HS-27A (cell line): Measurements from ENCODE around the gene PDE6B.
"Not testable (repeated sequence)": the region's sequence is repeated elsewhere in the genome, so short reads cannot be mapped to it uniquely, and the experiment has no call there.

Experiments
- DNase-seq: peaks from one replicate; pipeline ENCODE4 v3.0.0-alpha.2; 2012; ENCODE audit warnings: low read depth, missing footprints

The PDE6B gene

DNA sequence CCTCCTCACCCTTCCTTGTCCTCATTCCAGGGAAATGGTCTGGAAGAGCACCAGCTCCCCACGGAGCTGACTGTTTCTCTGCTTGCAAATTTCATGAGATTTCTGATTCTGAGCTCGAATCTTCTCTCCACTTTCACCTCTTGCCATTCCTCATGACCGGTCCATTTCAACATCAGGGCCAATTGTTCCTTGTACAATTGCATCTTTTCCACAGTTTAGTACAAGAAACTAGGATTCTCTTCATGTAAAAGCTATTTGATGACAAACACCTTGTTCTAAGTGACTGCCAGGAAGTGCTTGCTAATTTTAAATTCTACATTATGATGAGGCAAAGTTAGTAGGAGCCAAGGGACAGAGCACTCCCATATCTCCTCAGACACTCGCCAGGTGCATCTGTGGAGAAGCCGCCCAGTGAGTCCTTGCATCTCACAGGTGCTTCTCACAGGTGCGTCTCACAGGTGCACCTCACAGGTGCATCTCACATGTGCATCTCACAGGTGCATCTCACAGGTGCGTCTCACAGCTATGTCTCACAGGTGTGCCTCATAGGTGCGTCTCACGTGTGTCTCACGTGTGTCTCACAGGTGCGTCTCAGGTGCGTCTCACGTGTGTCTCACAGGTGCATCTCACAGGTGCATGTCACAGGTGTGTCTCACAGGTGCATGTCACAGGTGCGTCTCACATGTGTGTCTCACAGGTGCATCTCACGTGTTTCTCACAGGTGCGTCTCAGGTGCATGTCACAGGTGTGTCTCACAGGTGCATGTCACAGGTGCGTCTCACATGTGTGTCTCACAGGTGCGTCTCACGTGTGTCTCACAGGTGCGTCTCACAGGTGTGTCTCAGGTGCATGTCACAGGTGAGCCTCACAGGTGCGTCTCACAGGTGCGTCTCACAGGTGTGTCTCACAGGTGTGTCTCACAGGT lies 3.0 kb upstream of the PDE6B start:
- no peak for DNase-seq

DNA sequence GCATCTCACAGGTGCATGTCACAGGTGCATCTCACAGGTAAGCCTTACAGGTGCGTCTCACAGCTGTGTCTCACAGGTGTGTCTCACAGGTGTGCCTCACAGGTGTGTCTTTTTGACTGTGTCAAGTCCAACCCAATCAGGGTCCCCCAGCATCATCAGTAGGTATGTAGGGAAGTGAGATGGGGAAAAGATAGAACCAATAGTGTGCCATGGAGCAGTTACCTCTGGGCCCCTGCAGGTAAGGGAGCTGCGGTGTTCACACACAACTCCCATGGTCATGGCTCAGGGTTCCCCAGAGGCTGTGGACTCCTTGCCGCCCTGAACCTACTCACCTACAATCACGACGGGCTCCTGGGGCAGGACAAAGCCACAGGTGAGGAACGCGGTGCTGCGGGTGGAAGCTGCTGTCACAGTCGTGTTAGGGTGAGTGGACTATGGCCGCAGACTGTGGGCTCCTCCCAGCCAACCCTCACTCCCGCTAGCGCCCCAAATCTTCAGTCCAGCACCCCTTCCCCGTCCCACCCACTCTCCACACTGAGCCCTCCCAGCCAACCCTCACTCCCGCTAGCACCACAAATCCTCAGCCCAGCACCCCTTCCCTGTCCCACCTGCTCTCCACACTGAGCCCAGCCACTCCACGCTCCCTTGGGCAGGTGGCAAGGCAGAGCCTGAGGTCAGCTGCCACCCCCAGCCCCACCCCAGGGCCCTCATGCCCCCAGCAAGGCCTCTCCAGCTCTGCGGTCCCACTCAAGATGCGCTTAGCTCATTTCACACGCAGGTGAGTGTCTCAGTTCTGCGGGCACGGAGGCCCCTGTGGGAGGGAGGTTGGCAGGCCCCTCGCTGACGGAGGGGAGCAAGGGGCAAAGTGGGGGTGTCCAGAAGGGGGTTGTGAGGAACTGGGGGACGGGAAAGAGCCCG lies 2.1 kb upstream of the PDE6B start:
- no peak for DNase-seq

DNA sequence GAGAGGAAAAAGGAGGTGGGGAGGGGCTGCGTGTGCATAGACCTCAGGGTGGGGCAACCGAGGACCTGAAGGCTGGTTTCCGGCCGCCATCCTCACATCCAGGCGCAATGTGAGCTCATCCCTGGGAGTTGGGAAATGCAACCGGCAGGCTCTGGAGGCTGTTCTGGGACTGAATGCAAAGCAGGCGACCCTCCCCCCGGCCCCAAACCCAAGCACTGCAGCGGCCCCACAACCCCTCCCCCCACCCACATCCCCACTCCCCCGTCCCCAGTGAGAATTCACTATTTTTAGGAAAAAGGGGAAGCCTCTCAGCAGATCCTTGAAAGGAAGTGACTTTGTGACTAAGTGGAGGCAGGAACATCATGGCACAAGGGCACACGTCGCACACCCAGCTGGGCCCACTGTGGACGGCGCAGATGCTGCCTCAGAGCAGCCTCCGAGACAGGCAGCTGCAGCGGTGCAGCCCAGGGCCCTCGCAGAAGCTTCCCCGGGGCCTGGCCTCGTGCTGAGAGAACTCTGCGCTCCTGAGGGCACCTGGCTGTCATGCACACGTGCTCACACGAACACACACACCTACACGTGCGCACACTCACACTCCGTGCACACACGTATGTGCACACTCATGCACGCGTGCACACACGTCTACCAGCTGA lies 1.3 kb upstream of the PDE6B start:
- no peak for DNase-seq

DNA sequence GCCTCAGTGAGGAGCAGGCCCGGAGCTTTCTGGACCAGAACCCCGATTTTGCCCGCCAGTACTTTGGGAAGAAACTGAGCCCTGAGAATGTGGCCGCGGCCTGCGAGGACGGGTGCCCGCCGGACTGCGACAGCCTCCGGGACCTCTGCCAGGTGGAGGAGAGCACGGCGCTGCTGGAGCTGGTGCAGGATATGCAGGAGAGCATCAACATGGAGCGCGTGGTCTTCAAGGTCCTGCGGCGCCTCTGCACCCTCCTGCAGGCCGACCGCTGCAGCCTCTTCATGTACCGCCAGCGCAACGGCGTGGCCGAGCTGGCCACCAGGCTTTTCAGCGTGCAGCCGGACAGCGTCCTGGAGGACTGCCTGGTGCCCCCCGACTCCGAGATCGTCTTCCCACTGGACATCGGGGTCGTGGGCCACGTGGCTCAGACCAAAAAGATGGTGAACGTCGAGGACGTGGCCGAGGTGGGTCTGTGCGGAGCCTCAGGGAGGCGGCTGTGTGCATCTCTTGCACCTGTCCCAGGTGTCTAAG lies 323 bp downstream of the PDE6B start:
- DNase-seq: no peak

DNA sequence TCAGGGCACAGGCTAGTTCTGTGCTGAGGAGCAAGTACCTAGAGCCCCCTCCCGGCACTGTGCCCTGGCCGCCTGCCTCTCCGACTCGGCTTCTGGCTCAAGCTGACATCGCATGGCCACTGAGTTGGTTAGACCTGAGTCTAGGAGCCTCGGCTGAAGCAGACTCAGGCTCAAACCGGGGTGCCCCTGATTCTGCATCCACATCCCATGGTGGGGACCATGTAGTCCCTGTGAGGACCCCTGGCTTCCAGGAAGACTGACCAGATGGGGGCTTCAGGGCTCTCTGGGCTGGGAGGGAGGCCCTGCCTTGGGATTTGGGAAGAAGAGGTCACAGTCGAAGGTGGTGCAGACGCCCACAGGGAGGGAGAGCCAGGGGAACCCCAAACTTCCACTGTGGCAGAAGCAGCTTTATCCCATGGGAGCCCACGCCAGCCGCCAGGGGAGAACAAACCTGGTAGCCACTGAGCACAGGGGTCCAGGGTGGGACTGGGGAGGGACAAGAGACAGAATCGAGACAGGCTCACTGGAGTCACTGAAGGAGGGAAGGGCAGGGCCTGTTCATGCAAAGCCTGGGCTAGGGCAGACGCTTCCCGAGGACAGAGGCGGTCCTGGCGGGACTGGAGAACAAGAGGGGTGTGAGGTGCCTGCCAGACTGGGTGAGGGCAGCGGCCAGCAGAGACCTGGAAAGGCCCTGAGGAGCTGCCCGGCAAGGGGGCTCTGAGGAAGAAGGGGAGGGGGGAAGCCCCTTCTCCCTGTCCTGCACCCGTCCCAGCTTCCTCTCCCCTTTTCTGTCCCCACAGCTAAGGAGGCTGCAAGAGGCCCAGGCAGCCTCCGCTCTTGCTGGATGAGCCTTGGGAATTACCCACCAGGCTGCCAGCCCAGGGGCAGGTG lies 1.1 kb downstream of the PDE6B start:
- no peak for DNase-seq

DNA sequence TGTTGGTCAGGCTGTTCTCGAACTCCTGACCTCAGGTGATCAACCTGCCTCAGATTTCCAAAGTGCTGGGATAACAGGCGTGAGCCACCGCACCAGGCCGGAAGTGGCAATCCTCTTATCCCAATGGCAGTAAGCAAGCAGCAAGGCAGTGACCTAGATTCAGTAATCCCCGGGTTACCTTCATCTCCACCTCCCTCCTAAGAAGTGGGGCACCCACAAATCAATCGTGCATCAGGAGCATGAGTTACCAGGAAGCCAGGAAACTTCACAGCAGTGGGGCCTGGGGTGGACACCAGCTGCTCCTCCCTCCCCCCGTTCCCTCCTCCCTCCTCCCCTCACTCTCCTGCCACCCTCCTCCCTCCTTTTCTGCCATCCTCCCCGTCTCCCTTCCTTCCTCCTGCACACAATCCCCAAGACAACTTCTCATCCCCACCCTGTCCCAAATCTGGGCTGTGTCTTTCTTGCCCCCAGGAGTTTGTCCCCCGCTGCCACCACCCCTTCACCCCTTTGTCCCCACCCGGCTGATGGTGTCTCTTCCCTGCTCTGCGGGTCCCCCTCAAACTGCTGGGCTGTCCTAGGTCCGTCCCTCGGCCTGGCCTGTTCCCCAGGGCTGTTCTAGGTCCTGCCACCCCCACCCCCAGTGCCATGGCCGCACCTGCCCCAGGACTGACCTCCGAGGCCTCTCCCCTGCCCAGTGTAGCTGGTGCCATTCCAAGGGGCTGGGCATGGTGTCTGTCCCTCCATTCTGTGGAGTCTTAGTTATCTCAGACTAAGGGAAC lies 2.2 kb downstream of the PDE6B start:
- no peak for DNase-seq

DNA sequence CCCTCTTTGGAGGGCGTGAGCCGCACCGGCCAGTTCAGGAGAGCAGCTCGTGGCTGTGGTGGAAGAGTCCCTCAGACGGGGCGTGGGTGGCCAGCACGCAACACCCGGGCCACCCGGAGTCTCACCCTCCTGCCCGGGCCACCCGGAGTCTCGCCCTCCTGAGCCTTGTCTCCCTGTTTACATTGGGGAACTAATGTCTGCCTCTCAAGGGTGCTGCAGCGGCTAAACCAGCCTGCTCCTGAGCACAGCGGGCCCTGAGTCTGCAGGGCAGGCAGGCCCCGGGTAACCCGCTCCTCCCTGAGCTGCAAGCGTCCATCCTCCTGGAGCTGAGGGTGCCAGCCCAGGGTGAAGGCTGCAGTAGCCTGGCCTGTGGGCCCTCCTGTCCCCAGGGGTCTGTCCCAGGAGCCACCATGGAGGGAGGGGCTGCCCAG lies 3.0 kb downstream of the PDE6B start:
- no peak for DNase-seq

DNA sequence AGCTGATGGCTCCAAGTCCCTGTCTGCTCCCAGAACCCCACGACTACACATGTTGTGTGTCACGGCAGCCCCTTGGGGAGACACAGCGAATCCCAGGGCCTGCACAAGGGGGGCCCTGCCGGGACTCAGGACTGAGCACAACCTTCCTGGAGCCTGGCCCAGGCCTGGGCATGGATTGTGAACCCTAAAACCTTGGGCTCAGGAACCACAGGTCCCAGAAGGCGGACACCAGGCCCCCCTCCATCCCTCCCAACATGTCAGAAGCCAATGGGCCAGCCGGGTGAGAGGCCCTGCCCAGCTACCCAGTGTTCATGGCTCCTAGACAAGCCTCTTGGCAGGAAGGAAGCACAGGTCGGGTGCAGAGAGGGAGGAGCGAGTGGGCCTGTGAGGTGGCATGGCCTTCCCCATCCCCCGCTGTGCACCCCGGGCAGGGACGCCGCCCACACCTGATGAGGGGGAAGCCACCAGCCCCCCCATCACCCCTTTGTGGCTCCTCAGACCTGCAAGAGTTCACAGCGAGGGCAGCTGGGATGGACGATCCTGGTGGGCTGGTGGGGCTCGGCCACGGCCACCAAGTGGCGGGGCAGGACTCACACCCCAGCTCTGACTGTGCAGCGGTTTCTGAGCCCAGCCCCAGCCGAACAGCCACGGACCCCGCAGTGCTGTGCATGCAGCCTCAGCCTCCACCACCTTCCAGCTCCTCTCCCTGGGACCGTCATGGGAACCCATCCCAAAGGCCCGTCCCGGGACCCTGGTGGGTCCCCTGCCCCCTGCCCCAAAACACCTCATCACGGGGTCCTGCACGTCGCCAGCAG lies 3.7 kb downstream of the PDE6B start:
- no peak for DNase-seq

DNA sequence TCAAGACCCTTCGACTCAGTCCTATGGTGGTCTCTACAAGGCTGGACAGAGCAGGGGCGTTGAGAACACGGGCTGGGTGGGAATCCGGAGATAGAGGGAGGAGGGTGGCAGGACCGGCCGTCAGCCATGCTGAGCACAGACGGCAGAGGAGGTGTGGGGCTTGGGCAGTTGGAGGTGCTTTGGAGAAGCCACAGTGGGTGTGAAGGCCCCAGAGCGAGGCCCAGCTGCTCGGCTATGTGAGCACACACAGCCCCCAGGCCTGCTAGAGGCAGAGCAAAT lies 4.2 kb downstream of the PDE6B start:
- DNase-seq: no peak

DNA sequence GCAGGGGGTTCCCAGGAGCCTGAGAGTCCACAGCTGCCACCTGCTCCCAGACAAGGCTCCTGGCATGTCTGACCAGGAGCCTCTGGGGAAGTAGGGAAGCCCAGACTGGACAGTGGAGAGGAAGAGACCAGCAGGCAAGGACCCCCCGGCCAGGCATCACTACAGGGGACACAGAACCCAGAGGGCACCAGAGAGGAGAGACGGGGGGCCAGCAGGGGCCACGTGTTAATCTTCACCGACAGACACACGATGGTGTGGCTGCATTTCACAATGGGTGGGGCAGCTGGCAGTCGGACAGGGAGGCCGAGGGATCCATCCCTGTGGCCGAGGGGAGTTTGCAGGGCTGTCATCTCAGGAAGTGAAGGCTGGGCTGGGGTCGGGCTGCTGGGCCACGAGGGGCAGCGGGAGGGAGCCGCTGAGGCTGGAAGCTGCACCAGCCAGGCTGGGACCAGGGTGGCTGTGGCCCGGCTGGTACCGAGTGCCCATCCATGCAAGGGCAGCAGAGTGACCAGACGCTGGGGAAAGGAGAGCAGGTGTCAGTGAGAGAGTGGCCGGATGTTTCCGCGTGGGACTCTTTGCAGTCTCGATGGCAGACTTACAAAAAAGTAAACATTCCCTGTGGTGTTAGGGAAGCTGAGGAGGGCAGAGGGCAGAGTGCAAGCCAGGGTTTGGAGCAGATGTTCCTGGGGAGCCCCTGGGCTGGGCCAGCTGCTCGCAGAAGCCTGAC lies 4.7 kb downstream of the PDE6B start:
- DNase-seq: no peak

DNA sequence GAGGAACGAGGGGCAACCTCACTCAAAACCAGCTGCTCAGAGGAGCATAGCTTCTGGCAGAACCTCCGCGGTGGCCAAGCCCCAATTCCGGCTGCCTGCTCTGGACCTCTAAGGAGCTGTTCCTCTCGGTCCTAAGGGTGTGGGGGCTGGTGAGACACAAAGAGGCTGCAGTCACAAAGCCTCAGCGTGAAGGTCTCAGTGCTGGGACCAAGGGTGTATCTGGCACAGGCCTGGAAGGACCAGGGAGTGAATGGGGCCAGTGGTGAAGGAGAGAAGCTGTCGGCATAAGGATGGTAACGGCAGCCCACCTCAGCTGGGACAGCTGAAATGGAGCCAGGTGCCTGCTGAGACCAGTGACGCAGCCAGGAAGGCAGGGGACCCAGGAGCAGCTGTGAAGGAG lies 5.3 kb downstream of the PDE6B start:
- no peak for DNase-seq

DNA sequence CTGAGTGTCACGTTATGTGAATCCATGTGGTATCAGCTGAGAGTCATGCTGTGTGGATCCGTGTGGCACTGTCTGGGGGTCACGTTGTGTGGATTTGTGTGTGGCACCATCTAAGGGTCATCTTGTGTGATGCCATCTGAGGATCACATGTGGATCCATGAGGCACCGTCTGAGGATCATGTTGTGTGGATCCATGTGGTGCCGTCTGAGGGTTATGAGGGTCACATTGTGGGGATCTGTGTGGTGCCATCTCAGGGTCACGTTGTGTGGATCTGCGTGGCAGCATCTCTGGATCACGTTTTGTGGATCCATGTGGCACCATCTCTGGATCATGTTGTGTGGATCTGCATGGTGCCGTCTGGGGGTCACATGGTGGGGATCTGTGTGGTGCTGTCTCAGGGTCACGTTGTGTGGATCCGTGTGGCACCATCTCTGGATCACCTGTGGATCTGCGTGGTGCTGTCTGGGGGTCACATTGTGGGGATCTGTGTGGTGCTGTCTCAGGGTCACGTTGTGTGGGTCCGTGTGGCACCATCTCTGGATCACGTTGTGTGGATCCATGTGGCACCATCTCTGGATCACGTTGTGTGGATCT lies 6.9 kb downstream of the PDE6B start:
- no peak for DNase-seq

DNA sequence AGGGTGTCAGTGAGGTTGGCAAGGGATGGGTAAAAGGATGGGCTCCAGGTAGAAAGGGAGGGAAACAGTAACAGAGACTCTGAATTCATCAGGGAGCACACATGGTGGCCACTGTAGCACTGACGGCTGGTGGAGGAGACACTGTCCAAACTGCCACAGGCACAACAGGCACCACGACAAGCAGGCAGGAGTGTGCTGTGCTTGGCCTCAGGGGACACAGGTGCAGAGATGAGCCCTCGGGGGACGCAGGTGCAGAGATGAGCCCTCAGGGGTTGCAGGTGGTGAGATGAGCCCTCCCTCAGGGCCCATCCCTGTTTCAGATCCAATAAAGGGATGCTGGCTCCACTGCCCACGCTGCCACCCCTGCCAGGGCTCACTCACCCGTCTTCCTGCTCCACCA lies 7.6 kb downstream of the PDE6B start:
- DNase-seq: no peak

DNA sequence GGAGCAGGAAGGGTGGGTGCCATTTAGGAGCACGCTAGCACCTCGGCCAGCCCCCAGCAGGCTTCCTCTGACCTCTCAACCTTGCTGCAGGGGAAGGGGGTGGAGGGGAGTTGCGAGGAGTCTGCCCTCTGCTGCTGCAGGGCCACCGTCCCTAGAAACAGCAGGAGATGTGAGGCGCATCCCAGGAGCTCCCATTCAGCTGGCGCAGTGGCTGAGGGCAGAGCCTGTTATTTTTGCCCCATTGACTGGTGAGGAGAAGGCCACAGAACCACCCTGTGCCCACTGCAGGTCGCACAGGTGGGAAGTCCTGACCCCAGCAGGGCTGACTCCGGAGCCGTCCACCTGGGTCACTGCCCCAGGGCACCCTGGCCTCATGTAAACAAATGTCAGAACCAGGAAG lies 8.0 kb downstream of the PDE6B start:
- DNase-seq: no peak

DNA sequence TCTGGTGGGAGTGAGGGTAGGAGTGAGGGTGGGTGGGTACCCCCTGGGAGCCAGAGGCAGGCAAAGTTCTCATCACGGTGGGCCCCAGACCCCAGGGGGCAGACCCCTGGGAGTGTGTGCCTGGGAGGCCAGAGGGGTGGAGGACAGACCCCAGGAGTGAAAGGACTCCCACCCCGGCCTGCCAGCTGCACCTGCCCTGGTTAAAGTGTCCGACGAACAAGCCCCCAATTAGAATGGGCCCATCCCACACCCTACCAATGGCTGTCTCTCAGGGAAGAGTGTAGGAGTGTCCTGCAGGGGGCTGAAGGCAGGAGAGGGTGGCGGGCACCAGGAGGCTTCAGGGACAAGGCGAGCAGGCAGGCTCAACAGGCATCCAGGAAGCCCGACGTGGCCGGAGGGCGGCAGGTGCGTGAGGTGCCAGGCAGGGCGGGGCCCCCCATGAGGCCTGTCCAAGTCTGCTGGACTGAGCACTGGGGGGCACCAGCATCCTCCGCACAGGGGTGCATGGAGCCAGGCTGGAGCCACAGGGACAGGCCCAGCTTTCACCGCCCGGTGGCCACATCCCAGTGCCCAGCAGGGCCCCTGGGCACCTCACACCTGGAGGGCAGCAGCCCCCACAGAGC lies 8.7 kb downstream of the PDE6B start:
- DNase-seq: no peak

DNA sequence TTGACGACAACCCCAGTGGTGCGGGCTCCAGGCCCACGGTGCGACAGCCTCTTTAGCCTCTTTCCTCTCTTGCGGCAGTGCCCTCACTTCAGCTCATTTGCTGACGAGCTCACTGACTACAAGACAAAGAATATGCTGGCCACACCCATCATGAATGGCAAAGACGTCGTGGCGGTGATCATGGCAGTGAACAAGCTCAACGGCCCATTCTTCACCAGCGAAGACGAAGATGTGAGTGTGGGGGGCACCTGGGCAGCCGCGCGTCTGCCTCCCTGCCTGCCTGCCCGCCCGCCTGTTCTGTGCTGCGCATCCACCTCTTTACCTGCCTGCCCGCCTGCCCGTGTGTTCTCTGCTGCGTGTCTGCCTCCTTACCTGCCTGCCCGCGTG lies 9.2 kb downstream of the PDE6B start:
- DNase-seq: no peak

DNA sequence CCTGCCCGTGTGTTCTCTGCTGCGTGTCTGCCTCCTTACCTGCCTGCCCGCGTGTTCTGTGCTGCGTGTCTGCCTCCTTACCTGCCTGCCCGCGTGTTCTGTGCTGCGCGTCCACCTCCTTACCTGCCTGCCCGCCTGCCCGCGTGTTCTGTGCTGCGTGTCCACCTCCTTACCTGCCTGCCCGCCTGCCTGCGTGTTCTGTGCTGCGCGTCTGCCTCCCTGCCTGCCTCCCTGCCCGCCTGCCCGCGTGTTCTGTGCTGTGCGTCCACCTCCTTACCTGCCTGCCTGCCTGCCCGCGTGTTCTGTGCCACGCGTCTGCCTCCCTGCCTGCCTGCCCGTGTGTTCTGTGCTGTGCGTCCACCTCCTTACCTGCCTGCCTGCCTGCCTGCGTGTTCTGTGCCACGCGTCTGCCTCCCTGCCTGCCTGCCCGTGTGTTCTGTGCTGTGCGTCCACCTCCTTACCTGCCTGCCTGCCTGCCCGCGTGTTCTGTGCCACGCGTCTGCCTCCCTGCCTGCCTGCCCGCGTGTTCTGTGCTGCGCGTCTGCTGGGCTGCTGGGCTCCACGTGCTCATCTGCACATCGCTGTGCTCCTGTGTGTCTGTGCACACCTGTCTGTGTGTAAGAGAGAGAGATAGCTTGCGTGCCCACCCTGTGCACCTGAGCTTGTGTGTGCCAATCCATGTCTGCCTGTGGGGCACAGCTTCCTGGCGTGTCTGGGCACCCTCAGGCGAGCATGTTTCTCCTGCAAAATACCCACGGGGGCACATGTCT lies 9.9 kb downstream of the PDE6B start:
- not testable (repeated sequence) for DNase-seq
